Fibroblast of villous mesenchyme (primary cell): Measurements from ENCODE around the gene TTLL5. TPM values are rescaled to one million over a fixed set of nuclear protein-coding genes. Genes with fewer than 3 reads are reported as not detected.

Experiments
- DNase-seq: peaks from one replicate; pipeline ENCODE4 v3.0.0-alpha.2; 2010; ENCODE audit warnings: low read depth
- H3K4me3 ChIP-seq: 2 replicates; pipeline ENCODE4 v1.5.1; 2011; ENCODE audit warnings: low read depth, mild to moderate bottlenecking, low read length
- CTCF ChIP-seq: IDR thresholded peaks from 2 replicates; pipeline ENCODE4 v1.5.1; 2012; ENCODE audit warnings: low read depth, mild to moderate bottlenecking, low read length; ENCODE audit not compliant: insufficient read depth
- total RNA-seq: library from RNA; depleted of rRNA; stranded (reverse); fragments of >200 nt; gene quantifications from 2 replicates; pipeline ENCODE4 v1.2.3, GENCODE V29; 2012

The TTLL5 gene
- total RNA-seq, 1 donor, result 33.7 TPM

DNA sequence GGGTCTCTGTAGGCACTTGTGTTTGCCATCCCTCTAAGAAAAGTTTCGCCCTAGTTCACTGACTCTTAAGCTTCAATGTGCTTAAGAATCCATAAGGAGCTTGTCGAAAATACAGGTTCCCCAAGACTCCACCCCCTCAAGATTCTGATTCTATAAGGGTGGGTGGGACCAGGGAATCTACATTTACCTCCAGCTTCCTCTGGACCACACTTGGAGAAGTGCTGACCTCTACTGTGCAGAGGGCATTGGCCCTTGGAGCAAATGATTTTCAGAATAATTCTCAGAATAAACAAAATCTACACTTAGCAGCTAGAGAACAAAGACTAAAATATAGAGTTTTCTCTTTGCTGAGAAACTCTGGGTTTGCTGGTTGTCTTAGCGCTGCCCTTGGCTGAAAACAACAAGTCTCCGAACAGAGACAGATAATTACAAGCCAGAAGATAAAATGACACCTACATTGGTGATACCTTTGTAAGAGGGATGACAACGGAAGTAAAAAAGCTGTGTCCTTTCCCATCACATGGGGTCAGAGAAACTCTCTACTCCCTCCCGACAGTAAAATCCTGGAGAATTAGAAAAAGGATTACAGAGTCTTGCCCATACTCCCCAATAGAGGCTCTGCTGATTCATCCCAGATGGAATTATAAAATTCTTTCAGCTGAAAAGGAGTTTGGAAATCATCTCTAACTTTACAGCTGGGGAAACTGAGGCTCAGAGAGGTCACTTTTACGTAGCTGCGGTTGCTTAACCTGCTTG lies 316.0 kb downstream of the TTLL5 start:
- peak; percentile 30 for DNase-seq
- no peak for TF ChIP-seq CTCF
- no peak overlapping the region for H3K4me3 ChIP-seq

- no peak for TF ChIP-seq CTCF
- H3K4me3 ChIP-seq, result no peak overlapping the region
- peak; percentile 47 for DNase-seq
Observed at GRCh38 chr14:75977582-75977943, 316.5 kb downstream of the TTLL5 start.

DNA sequence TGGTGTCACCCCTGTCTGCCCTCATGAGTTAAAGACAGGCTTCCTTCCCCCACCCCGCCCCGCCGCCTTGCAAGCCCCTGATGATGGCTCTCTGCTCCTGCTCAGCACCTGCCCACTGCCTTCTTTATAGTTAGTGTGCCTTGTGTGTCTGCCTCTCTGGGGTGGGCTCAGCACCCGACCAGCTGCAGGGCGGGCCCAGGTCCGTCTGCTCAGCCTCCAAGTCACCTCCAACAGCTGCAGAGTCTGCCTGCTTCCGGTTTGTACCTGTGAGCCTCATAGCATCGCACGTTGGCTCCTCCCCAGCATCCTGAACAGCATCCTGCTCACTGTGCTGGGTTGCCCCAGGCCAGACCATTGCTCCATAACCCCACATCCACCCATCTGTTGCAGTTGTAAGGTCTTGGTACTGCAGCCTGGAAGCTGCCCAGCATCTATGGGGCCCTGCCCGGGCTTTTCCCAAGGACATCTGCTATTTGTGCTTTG lies 317.2 kb downstream of the TTLL5 start:
- peak; percentile 31 for DNase-seq
- H3K4me3 ChIP-seq, result peak overlapping the region; percentile 67
- TF ChIP-seq CTCF, result no peak

DNA sequence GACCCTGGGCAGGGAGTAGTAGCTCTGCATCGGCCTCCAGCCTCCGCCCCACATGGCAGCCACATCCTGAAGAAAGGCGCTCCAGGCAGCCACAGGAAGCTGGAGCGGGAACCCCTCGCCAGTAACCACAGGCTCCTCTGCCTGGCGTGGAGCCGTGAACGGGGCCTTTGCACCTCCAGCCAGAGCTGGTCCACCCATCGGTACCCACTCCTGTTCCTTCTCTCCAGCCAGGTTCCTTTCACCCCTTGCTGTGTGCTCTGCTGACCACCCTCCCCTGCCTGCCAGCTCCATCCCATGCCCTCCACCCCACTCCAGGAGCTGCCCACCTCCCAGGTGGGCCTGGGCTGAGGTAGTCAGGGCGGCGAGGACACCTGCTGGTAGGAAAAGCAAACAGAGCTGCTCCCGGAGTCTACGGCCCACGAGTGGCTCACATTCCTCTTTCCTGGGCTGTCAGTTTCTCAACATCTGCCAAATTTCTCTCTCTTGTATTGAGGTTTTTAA lies 318.1 kb downstream of the TTLL5 start:
- H3K4me3 ChIP-seq, result peak overlapping the region; percentile 67
- TF ChIP-seq CTCF, result peak; percentile 71
- peak; percentile 59 for DNase-seq

GRCh38 chr14:75979648-75980565 lies 318.9 kb downstream of the TTLL5 start:
- H3K4me3 ChIP-seq, result peak overlapping the region; percentile 67
- TF ChIP-seq CTCF, result no peak
- DNase-seq, result peak; percentile 34

DNA sequence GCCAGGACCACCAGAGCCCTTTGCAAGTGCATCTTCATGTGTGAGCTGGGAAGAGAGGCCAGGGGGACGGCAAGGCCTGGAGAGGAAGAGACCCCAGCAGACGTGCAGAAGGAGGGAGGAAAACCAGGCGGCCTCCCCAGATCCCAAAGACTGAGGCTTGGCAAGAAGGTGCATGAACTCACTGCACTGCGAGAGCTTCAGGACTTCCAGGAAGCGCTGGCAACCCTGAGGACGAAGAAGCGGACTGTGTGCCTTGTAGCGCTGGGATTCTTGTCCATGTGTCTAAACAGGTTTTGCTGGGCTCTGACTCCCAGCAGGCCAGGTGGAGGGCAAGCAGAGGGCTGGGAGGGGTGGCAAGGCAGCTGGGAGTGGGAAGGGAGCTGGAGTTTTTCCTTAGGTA lies 319.8 kb downstream of the TTLL5 start:
- DNase-seq, result peak; percentile 27
- H3K4me3 ChIP-seq, result peak overlapping the region; percentile 67
- TF ChIP-seq CTCF, result no peak
